ENCODE measurements around the gene ASTN1.

Gene ASTN1

GRCh38 chr1:177126267-177126666, 38.2 kb downstream of the ASTN1 start:
- no peak for TF ChIP-seq CTCF (IDR thresholded peaks at IDR 0.05; ENCODE audit: low read depth, low read length)
- no peak for DNase-seq (ENCODE audit: extremely low read depth, low read depth)

- TF ChIP-seq CTCF (IDR thresholded peaks at IDR 0.05; ENCODE audit: low read depth, low read length) = no peak
- no peak for DNase-seq (ENCODE audit: extremely low read depth, low read depth)
These were observed 39.8 kb downstream of the ASTN1 start for GRCh38 chr1:177124577-177125278.

- no peak for TF ChIP-seq CTCF (IDR thresholded peaks at IDR 0.05; ENCODE audit: low read depth, low read length)
- no peak for DNase-seq (ENCODE audit: extremely low read depth, low read depth)
These were observed 41.9 kb downstream of the ASTN1 start for GRCh38 chr1:177122461-177123251.

- DNase-seq (ENCODE audit: extremely low read depth, low read depth) = no peak
- TF ChIP-seq CTCF (IDR thresholded peaks at IDR 0.05; ENCODE audit: low read depth, low read length) = no peak
These were observed 45.2 kb downstream of the ASTN1 start for GRCh38 chr1:177119311-177119710.

- no peak for DNase-seq (ENCODE audit: extremely low read depth, low read depth)
- TF ChIP-seq CTCF (IDR thresholded peaks at IDR 0.05; ENCODE audit: low read depth, low read length) = no peak
These were observed 45.6 kb downstream of the ASTN1 start for GRCh38 chr1:177118901-177119300.

- DNase-seq (ENCODE audit: extremely low read depth, low read depth) = no peak
- no peak for TF ChIP-seq CTCF (IDR thresholded peaks at IDR 0.05; ENCODE audit: low read depth, low read length)
These were observed 47.6 kb downstream of the ASTN1 start for GRCh38 chr1:177116941-177117340.

Data from AG09319 (cell line).